ENCODE results near the gene GNPTG. TPM values are rescaled to one million over a fixed set of nuclear protein-coding genes. Genes with fewer than 3 reads are reported as not detected.
A peak's percentile ranks its signal among the peaks of the same experiment; 100 is the strongest.

Gene GNPTG
- total and polyA plus RNA-seq, 2 of the 13 experiments (the other 11 are each of a cell fraction or from before 2014, with no cell fraction given): 22.7 to 71.1 TPM

- TF ChIP-seq MZF1 (CRISPR knock-in tag; IDR thresholded peaks at IDR 0.05; ENCODE audit: borderline replicate concordance): no peak
- TF ChIP-seq, protein P1, sequence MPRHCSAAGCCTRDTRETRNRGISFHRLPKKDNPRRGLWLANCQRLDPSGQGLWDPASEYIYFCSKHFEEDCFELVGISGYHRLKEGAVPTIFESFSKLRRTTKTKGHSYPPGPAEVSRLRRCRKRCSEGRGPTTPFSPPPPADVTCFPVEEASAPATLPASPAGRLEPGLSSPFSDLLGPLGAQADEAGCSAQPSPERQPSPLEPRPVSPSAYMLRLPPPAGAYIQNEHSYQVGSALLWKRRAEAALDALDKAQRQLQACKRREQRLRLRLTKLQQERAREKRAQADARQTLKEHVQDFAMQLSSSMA (CRISPR knock-in tag; IDR thresholded peaks at IDR 0.05): peak; percentile 36; the same call in 1 of the 2 replicates
- peak; percentile 19 for TF ChIP-seq SRSF1 (optimal IDR thresholded peaks at IDR 0.05; ENCODE audit: low read depth, low read length)
- no peak for TF ChIP-seq SNAI1 (CRISPR knock-in tag; IDR thresholded peaks at IDR 0.05; ENCODE audit: borderline replicate concordance)
- TF ChIP-seq ZFP90 (CRISPR knock-in tag; IDR thresholded peaks at IDR 0.05; ENCODE audit: borderline replicate concordance): no peak
- TF ChIP-seq NFE2 (CRISPR knock-in tag; IDR thresholded peaks at IDR 0.05): no peak
- TF ChIP-seq MIER3 (CRISPR knock-in tag; IDR thresholded peaks at IDR 0.05; ENCODE audit: borderline replicate concordance): no peak
- TF ChIP-seq ZNF292 (CRISPR knock-in tag; IDR thresholded peaks at IDR 0.05; ENCODE audit: borderline replicate concordance, low read depth): 0 out of 2 replicates have a peak, but pooled peaks have one; percentile 5
- no peak for TF ChIP-seq E2F5 (CRISPR knock-in tag; conservative IDR thresholded peaks at IDR 0.05)
- TF ChIP-seq KLF11 (CRISPR knock-in tag; IDR thresholded peaks at IDR 0.05): no peak
- no peak for TF ChIP-seq HDAC1 (CRISPR knock-in tag; IDR thresholded peaks at IDR 0.05)
- TF ChIP-seq FOXP1 (IDR thresholded peaks at IDR 0.05): no peak
- no peak for TF ChIP-seq FOXP1 (CRISPR knock-in tag; IDR thresholded peaks at IDR 0.05)
- TF ChIP-seq EZH2 (conservative IDR thresholded peaks at IDR 0.05; ENCODE audit: low read depth, low read length): no peak
- TF ChIP-seq, protein P2, sequence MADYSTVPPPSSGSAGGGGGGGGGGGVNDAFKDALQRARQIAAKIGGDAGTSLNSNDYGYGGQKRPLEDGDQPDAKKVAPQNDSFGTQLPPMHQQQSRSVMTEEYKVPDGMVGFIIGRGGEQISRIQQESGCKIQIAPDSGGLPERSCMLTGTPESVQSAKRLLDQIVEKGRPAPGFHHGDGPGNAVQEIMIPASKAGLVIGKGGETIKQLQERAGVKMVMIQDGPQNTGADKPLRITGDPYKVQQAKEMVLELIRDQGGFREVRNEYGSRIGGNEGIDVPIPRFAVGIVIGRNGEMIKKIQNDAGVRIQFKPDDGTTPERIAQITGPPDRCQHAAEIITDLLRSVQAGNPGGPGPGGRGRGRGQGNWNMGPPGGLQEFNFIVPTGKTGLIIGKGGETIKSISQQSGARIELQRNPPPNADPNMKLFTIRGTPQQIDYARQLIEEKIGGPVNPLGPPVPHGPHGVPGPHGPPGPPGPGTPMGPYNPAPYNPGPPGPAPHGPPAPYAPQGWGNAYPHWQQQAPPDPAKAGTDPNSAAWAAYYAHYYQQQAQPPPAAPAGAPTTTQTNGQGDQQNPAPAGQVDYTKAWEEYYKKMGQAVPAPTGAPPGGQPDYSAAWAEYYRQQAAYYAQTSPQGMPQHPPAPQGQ (CRISPR knock-in tag; IDR thresholded peaks at IDR 0.05; ENCODE audit: borderline replicate concordance): no peak
- peak; percentile 42 for TF ChIP-seq AGO2 (optimal IDR thresholded peaks at IDR 0.05; ENCODE audit: low read depth, low read length)
- no peak for TF ChIP-seq MEIS1 (CRISPR knock-in tag; IDR thresholded peaks at IDR 0.05; ENCODE audit: borderline replicate concordance)
- TF ChIP-seq ZFY (CRISPR knock-in tag; IDR thresholded peaks at IDR 0.05): peak; percentile 25; the same call in 1 of the 2 replicates
- 0 out of 2 replicates have a peak, but pooled peaks have one; percentile 34 for TF ChIP-seq BRD4 (CRISPR knock-in tag; IDR thresholded peaks at IDR 0.05)
- TF ChIP-seq EP300 (IDR thresholded peaks at IDR 0.05; ENCODE audit: low read depth in 2 of 2, low read length in 2 of 2): no peak
- no peak for TF ChIP-seq EP300 (CRISPR knock-in tag; IDR thresholded peaks at IDR 0.05; ENCODE audit: borderline replicate concordance)
- no peak for TF ChIP-seq LCORL (IDR thresholded peaks at IDR 0.05)
- TF ChIP-seq LCORL (CRISPR knock-in tag; IDR thresholded peaks at IDR 0.05): no peak
- TF ChIP-seq RBFOX2 (IDR thresholded peaks at IDR 0.05; ENCODE audit: low read depth, low read length): peak; percentile 33; the same call in 1 of the 2 replicates
- peak; percentile 3; the same call in 1 of the 2 replicates for TF ChIP-seq NR2C2 (CRISPR knock-in tag; IDR thresholded peaks at IDR 0.05; ENCODE audit: borderline replicate concordance)
- TF ChIP-seq IRF9 (CRISPR knock-in tag; IDR thresholded peaks at IDR 0.05; ENCODE audit: borderline replicate concordance): no peak
Observed at GRCh38 chr16:1343428-1344242, 8.1 kb upstream of the GNPTG start (continued).
